Activated naive CD4-positive, alpha-beta T cell treated with anti-CD3 and anti-CD28 coated beads, Interleukin-2, amount 50 U/mL, for 16 hours (primary cell): ENCODE measurements around the gene SQSTM1.
"Not testable (repeated sequence)": the region's sequence is repeated elsewhere in the genome, so short reads cannot be mapped to it uniquely, and the experiment has no call there.

Source experiments
- DNase-seq: peaks from one replicate; pipeline ENCODE4 v3.0.0-alpha.2; 2020

SQSTM1 gene

DNA sequence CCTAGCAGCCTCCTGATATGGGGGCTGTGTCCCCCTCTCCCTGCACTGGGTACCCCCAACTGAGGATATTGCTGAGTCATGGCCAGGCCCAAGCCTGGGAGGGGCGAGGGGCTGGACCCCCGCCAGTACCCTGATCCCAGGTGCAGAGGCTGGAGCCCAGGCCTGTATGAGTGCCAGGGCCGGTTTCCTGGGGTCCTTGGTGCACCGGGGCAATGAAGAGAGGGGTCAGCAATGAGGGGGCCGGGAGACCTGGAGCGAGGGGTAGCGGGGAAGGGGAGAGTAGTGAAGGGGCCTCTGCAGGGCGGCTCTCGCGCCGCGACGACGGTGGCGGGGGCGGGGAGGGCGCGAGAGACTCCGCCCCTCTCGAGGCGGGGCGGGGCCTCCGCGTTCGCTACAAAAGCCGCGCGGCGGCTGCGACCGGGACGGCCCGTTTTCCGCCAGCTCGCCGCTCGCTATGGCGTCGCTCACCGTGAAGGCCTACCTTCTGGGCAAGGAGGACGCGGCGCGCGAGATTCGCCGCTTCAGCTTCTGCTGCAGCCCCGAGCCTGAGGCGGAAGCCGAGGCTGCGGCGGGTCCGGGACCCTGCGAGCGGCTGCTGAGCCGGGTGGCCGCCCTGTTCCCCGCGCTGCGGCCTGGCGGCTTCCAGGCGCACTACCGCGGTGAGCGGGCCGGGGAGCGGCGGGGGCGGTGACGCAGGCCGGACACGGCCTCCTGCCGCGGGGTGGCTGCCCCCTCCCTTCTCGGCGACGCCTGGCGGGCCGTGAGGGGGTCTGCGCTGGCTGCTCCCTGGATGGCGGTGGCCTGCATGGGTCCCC lies at the start of gene SQSTM1:
TSS of gene SQSTM1 (plus strand) at position 423 of the 815 bp plus-strand sequence. CDS start at position 455, 32 bp downstream.
- peak; percentile 80 for DNase-seq

DNA sequence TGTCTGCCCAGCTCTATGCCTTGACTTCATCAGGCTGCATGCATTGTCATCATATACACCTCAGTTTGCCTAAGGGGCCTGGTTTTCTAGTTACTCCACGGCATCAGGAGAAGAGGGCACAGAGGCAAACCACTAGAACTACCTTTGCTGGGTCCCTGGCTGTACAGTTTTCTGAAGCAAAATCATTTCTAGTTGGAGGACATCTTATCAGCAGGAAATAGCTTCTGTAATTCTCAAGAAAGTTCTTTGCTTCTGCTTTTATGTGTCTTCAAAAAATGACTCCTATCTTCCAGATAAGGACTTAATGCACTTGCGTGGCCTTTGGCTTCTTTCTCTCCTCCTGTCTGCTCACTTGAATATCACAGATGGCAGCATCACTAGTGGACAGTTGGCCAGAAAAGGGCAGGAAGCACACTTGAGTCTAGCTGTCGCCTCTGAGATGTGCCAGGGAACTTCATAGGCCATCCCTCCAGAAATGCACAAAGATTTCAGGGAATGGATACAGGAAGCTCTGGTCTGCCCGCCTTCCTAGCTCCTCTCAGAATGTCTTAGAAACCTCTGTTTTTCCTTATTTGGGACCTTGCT lies 49.3 kb upstream of the SQSTM1 start:
- DNase-seq, result no peak

DNA sequence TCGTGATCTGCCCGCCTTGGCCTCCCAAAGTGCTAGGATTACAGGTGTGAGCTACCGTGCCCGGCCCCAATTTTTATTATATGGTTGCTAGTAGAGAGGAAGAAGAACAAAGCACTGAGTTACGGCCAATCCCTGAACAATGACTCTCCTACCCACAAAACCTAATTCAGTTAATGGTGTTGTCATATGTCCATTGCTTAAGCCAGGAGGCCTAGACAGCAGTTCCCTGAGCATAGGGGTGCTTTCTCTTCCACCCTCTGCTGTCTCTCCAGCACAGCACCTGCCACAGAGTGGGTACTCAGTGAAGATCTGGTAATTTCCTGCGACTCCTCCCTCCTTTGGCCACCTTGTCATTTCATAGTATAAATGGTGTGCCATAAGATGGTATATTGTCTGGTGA lies 48.4 kb upstream of the SQSTM1 start:
- DNase-seq, result no peak

DNA sequence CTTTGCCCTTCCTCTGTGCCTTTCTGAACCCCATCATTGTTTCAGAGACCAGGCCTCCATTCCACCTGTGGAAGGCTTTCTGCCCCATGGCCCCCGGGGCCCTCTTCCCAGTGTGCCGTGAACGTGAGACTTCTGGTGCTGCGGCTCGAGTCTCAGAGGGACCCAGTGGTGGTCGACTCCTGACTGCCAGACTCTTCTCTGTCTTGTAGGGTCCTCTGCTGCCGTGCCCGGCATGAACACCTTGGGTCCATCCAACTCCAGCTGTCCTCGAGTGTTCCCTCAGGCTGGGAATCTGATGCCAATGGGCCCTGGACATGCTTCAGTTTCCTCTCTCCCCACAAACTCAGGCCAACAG lies 47.0 kb upstream of the SQSTM1 start:
- no peak for DNase-seq

DNA sequence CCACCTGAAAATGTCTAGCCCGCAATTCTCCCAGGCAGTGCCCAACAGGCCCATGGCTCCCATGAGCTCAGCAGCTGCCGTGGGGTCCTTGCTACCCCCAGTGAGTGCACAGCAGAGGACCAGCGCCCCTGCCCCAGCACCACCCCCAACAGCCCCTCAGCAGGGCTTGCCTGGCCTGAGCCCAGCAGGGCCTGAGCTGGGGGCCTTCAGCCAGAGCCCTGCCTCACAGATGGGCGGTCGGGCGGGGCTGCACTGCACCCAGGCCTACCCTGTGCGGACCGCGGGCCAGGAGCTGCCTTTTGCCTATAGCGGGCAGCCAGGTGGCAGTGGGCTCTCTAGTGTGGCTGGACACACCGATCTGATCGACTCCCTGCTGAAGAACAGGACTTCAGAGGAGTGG lies 46.3 kb upstream of the SQSTM1 start:
- DNase-seq, result no peak

DNA sequence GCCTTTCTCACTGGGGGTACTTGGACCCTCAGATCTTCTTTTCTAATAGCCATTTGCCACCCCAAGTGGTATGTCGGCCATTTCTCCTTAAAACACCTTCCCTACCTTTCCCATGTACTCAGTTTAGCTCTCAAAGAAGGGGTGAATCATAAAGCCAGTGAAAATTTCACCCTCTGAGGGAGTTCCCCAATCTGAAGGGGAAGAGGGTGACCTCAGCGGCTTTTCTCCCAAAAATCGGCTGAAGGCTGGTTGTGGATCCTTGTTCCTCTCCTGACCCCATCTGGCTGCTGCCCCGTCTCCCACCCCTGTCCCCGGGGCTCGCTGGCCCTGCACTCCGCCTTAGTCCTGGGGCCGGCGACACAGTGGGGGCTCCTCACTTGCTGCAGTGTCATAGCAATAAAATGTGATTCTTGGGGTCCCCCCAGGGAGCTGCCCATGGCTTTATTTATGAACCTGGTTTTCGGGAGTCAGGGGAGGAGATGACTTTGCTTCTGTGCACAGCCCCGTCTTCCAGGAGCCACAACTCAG lies 44.2 kb upstream of the SQSTM1 start:
- DNase-seq, result no peak

DNA sequence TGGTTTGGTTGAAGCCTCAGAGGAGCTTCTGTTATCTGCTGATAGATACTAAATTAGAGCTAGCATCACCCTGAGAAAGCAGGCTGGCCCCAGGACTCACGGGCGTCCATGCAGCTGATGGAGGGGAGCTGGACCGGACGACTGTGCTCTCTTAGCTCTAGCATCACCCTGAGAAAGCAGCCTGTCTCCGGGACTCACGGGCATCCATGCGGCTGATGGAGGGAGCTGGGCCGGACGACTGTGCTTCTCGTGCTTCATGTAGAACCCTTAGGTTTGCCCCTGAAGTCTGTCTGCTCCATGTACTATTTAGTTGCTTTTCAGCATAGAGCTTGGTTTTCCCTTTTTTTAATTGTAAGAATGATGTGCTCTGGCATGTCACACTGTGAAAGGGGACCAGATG lies 43.2 kb upstream of the SQSTM1 start:
- no peak for DNase-seq

DNA sequence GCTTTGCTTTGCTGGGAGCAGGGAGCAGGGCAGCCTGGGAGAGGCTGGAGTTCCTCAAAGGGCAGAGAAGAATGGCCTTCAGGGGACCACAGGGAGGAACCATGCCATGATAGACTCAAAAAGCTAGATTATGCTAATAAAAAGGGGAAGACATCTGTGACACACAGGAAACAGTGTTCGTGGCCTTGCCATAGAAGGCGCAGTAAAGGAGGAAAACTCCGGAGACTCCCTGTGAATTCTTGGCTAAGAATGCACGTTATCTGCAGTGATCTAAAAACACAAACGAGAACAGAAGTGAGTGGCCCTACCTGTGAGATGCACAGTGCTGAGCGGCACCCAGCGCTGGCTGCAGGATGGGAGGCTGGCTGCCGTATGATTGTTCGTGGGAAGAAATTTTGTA lies 42.8 kb upstream of the SQSTM1 start:
- no peak for DNase-seq

DNA sequence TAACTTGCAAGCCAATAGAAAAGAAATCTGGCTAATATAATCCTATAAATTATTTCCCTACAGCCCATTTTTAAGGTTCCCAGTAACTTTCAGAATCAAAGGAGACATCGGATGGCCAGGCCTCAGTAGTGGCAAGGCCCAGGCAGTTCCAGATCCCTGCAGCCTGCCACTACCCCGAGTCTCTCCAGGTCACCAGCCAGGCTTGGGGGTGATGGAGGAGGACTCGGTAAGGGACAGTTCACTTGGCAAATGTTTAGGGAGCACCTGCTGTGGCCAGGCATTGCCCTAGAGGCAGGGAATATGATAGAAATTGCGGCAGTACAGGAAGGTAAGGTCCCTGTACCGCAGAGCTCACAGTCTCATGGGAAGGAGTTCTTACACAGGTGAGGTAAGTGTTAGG lies 42.1 kb upstream of the SQSTM1 start:
- DNase-seq, result no peak

DNA sequence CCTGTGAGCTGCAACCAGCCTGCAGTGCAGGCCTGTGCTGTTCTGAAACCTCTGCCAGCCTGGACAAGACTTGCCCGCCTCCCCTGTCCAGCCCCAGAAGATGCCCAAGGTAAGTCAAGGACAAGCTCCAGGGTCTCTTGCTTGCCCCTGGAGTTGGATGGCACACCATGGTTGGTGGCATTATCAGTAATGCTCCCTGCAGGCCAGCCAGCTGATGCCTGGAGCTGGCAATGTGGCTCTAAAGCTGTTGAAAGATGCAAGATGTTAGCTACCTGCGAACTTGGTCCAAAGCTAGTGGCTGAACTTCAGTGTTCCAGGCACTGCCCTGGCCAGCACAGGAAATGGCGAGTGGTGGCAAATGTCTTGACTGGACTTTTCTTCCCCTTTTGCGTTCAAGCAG lies 40.9 kb upstream of the SQSTM1 start:
- DNase-seq, result no peak

DNA sequence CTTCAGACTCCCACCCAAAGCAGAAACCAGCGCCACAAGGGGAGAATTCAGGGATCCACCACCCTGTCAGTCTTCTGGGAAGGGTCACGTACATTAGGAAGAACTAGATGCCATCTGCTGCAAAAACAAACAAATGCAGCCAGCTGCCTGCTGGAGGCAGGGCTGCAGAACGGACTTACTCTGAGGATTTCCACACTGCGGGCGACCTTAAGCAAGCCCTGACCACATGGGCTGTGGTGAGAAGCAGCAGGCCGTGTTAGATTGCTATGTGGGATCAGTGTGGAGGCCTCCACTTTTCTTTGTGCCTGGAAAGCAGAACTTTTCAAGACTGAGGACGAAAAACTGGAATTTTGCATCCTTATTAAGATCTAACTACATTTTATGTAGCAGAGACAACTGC lies 40.3 kb upstream of the SQSTM1 start:
- no peak for DNase-seq

DNA sequence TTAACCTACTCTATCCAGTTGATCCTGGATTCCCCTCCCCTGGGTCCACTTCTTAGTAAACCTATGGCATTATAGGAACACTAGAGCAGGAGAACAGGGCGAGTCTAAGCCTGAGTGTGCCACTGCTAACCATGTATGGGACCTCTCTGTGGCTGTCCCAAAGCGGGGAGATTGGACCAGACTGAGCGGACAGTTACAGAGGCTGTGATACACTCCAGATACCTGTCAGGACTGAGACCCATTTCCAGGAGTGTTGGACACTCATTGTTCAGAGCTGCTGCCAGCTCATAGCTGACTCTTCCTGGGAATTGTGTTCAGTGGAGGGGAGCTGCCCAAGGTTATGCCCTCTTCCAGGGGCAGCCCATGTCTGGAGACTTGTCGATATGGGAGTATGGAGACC lies 38.9 kb upstream of the SQSTM1 start:
- DNase-seq, result no peak

DNA sequence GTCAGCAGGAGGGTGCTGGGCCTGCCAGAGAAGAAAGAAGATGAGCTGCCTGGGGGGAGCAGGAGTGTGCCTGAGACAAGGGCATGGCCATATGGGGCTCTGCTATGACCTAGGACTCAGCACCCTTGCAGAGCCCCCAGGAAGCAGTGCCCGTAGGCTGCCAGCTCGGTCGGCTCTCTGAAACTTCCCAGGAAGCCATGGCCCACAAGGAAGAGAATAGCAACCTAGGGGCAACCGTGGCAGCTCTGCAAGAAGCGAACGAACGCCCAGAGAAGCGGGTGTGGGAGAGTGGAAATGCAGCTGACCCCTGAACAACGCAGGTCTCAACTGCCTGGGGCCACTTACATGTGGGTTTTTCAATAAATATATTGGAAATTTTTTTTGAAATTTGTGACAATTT lies 37.6 kb upstream of the SQSTM1 start:
- no peak for DNase-seq

DNA sequence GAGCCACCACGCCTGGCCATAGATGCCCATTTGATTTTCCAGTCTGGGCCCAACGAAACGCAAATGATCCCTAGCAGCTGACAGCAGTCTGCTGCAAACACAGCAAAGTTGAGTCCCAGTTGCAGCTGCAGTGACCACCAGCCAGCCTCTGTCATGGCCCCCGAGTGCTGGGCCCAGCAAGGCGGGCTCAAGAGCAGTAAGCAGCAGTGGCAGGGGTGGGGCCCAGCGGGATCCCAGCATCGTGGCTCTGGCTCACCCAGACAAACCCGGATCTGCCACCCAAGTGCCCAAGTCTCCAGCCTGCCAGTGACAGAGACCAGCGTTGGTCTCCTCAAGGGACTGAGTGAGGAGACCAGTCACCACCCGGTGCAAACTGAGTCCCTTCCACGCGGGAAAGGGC lies 33.8 kb upstream of the SQSTM1 start:
- no peak for DNase-seq

DNA sequence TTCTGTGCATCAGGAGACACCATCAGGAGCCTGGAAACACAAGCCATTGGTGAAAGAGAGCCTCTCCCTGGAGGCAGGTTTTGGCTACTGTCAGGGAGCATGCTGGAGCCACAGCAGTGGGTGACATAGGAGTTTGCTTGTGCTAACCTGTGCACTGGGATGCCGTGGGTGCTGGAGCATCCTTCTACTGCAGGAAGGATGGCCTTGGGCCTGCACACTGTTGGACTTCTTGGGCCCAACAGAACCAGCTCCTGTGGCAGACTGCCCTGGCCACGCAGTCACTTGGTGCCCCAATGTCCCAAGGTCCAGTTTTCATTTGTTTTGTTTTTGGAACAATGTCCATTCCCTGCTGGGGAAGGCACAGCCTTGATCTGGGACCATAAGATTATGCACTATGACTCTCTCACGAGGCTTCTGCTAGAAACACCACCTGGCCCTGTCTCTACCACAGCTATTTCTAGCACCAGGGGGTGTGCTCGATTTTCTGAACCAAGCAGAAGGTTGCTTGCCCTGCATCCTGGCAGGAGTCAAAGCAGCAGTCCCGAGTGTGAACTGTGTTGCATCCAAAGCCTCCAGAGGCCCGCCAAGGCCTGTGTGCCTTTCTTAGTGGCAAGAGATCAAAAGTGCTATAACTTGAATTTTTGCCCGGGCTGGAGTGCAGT lies 32.4 kb upstream of the SQSTM1 start:
- DNase-seq, result no peak

DNA sequence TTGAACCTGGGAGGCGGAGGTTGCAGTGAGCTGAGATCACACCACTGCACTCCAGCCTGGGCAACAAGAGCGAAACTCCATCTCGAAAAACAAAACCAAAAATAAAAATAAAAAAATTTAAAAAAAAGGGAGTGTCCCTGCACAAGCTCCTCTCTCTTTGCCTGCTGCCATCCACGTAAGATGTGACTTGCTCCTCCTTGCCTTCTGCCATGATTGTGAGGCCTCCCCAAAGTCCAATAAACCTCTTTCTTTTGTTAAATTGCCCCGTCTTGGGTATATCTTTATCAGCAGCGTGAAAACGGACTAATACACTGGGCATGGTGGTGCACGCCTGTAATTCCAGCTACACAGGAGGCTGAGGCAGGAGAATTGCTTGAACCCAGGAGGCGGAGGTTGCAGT lies 31.4 kb upstream of the SQSTM1 start:
- DNase-seq, result not testable (repeated sequence)

DNA sequence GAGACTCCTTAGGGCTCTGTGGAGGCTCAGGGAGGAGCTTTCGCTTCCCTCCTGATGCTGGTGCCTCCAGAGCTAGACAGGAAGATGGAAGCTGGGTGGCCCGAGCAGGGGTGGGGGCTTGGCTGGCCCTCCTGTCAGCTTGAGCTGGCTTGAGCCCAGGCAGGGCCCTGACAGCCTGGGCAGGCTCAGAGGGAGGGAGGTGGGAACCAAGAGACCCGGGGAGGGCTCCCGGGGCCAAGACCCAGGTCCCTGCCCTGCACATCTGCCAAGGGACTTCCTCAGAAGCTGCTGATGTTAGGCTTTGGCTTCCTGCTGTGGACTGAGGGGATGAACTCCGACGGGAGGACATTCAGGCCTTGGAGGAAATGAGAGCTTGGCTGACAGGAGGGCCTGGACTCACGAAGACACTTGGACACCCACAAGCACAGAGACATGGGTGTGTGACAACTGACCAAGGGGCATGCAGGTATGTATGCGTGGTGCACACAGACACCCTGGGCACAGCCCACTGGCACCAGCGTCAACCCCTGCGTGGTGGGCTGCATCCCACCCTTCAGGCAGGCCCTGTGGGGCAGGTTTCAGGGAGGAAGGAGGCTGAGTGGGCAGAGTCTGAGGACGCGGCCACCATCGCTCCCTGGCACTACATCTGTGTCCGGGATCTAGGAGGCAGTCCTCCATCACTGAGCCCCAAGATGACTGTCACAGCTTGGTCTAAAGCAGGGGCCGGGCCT lies 28.7 kb upstream of the SQSTM1 start:
- no peak for DNase-seq

DNA sequence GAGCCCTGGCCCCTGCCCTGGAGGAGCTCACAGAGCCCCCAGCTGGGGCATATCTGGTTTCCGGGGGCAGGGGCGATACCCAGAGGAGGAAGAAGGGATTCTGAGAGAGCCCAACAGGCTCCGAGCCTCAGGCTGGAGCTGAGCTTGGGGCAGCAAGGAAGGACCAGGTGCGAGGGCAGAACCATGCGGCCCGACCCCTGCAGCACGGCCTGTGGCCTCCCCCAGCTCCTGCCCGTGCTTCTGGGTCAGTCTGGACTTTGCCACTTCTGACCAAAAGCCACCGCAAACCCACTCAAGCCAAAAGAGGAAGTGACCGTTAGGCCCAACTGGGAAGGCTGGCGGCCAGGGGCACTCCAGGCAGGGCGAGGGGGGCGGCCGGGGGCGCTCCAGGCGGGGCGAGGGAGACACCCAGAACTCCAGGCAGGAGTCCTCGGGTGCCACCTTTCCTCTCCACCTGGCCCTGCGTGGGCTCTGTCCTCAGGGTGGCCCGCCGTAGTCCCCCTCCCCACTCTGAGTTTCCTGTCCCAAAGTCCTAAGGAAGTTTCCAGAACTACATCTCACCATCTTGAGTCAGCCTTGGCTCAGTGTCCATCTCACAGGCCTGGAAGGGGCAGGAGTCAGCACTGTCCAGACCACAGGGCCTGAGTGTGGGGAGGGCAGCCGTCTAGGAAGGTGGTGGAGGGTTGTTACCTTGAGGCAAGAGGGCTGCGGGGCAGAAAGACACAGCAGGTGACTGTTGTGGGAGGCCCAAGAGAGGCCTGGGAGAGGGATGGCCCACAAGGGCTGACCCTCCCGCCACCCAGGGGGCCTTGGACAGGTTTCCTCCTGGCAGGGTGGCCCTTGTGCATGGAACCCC lies 27.9 kb upstream of the SQSTM1 start:
- DNase-seq, result no peak

DNA sequence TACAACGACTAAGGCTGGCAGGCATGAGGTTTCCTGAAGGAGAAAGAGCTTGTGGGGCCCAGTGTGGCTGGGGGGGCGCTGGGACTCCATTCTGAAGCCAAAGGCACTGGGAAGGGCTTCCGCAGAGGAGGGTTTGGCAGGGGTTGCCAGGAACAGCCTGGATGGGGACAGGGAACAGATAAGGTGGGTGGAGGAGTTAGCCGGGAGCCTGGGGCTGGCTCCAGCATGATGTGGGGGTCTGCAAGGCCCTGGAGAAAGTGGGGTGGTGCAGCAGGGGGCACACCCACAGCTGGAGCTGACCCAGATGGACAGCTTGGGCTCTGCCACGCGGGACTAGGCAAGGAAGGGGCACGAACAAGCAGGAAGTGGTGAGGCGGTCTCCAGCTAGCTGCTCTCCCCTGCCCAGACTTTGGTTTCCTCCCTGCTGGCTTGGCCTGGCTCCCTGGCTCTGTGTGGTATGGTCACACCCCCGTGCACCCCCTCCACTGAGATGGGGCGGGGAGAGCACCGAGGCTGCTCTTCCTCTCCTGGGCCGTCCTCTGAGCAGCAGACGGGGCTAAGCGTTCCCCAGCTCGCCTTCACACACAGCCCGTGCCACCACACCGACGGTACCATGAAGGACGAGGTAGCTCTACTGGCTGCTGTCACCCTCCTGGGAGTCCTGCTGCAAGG lies 27.1 kb upstream of the SQSTM1 start, which contains the start of gene LTC4S:
TSS of gene LTC4S (plus strand) at position 519 of the 672 bp plus-strand sequence. CDS start at position 614, 95 bp downstream.
- no peak for DNase-seq

DNA sequence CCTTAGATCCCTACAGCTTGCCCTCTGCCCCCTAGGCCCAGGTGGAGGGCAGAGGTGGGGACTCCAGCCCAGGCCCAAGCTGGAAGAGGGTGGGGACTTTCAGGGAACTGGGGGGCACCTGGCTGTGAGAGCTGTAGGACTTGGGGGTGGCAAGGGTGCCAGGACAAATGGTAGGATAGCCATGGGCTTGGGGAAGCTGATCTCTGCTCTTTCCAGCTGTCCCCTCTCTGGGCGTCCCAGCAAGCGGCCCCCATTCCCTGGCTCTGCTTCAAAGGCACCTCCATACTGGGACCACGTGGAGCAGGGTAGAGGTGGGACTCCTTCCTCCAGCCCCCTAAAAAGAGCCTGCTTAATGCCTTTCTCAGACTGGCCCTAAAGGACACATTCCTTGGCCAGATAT lies 26.5 kb upstream of the SQSTM1 start:
- no peak for DNase-seq

DNA sequence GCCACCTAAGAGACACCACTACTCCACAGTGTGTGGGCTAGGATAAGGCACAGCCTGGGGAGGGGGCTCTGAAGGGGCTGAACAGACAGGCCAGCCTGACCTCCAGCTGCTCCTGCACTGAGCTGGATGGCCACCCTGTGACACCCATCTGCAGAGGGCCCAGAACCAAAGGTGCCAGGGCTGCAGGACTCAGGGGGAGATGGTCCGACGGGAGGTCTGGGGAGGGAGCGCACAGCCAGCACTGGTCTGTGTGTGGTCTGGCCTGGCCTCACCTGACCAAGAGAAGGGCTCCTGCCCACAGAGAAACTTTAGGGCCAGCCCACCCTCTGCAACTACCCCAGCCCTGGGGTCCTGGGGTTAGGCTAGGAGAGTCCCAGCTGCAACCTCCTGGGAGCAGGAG lies 26.1 kb upstream of the SQSTM1 start:
- no peak for DNase-seq
